ENCODE data around the gene NBR1.
"Not testable (repeated sequence)": the region's sequence is repeated elsewhere in the genome, so short reads cannot be mapped to it uniquely, and the experiment has no call there.

GRCh38 chr17:43153197-43153835 is 17.7 kb upstream of the NBR1 start:
- TF ChIP-seq, protein P1, sequence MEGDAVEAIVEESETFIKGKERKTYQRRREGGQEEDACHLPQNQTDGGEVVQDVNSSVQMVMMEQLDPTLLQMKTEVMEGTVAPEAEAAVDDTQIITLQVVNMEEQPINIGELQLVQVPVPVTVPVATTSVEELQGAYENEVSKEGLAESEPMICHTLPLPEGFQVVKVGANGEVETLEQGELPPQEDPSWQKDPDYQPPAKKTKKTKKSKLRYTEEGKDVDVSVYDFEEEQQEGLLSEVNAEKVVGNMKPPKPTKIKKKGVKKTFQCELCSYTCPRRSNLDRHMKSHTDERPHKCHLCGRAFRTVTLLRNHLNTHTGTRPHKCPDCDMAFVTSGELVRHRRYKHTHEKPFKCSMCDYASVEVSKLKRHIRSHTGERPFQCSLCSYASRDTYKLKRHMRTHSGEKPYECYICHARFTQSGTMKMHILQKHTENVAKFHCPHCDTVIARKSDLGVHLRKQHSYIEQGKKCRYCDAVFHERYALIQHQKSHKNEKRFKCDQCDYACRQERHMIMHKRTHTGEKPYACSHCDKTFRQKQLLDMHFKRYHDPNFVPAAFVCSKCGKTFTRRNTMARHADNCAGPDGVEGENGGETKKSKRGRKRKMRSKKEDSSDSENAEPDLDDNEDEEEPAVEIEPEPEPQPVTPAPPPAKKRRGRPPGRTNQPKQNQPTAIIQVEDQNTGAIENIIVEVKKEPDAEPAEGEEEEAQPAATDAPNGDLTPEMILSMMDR (IDR thresholded peaks at IDR 0.05): not testable (repeated sequence)
- not testable (repeated sequence) for TF ChIP-seq POLR2A, EP300 (IDR thresholded peaks at IDR 0.05)

All from ovary (tissue), 3 donors.